Measurements from ENCODE around the gene CBLN3. TPM values are rescaled to one million over a fixed set of nuclear protein-coding genes. Genes with fewer than 3 reads are reported as not detected.

Gene CBLN3
- total RNA-seq, 1 experiment from 2014 or later = 3.4 TPM

- DNase-seq = peak; percentile 93
- peak; percentile 54 for ATAC-seq
- H3K4me2 ChIP-seq (ENCODE audit: low read length) = peak overlapping the region; percentile 100
- peak overlapping the region; percentile 98 for H3K4me3 ChIP-seq (ENCODE audit: low read length)
- no peaks in the 10 kb centered on the region for H3F3A ChIP-seq (ENCODE audit: low read length, unreplicated experiment)
- H3K27me3 ChIP-seq (ENCODE audit: low read length) = no peaks in the 10 kb centered on the region
- H3K27ac ChIP-seq (ENCODE audit: low read length) = peak overlapping the region; percentile 85
- TF ChIP-seq CTCF (conservative IDR thresholded peaks at IDR 0.05; ENCODE audit: low read depth, low read length) (peak; percentile 98), EZH2phosphoT487 (IDR thresholded peaks at IDR 0.05; ENCODE audit: borderline replicate concordance, low read length) (no peak)
- peaks cover 22% of the 10 kb centered on the region for H3K79me2 ChIP-seq (ENCODE audit: low read length)
- no peaks in the 10 kb centered on the region for H4K20me1 ChIP-seq (ENCODE audit: low read length)
- ChIA-PET CTCF (interaction anchor here (0.5 to 3.5 kb wide), 14 partner anchors 10 to 189 kb away, joined by 3 to 51 read pairs (median 5); partner anchors contain the start of gene TINF2), POLR2A (ENCODE audit: unreplicated experiment) (interaction anchor here (0.5 to 1.8 kb wide), 3 partner anchors 10 to 84 kb away, joined by 4 to 45 read pairs (median 4); no protein-coding TSS in a partner anchor)
- H3K9me2 ChIP-seq (replicated peaks; ENCODE audit: low read length) = no peaks in the 10 kb centered on the region
- no peaks in the 10 kb centered on the region for H3K9me3 ChIP-seq (ENCODE audit: low read length)
- H3K36me3 ChIP-seq (ENCODE audit: low read depth, low read length) = peaks cover 10% of the 10 kb centered on the region
- H2AFZ ChIP-seq (ENCODE audit: low read length) = no peak overlapping the region
- intact Hi-C loops (cut with micrococcal nuclease) = loop anchor here (1.0 to 2.0 kb wide), 3 partner anchors 37 to 189 kb away; partner anchors contain the start of gene TINF2
- BruUV-seq (replicated peaks) = no TSS peak
- H3K4me1 ChIP-seq (ENCODE audit: insufficient read depth, low read length) = peaks cover 47% of the 10 kb centered on the region
- peak overlapping the region; percentile 95 for H3K9ac ChIP-seq (ENCODE audit: low read length)
Observed at GRCh38 chr14:24431569-24432258, 2.2 kb upstream of the CBLN3 start.

GRCh38 chr14:24430682-24431568 is 1.5 kb upstream of the CBLN3 start:
- Histone ChIP-seq H3K27ac (ENCODE audit: low read length) (peak overlapping the region; percentile 85), H3K9ac (ENCODE audit: low read length) (peak overlapping the region; percentile 95), H3F3A (ENCODE audit: low read length, unreplicated experiment) (no peaks in the 10 kb centered on the region), H3K79me2 (ENCODE audit: low read length) (peaks cover 22% of the 10 kb centered on the region), H3K4me2 (ENCODE audit: low read length) (peak overlapping the region; percentile 100), H3K36me3 (ENCODE audit: low read depth, low read length) (peaks cover 10% of the 10 kb centered on the region), H3K9me3 (ENCODE audit: low read length) (no peaks in the 10 kb centered on the region), H4K20me1 (ENCODE audit: low read length) (no peaks in the 10 kb centered on the region), H2AFZ (ENCODE audit: low read length) (peak overlapping the region; percentile 43; the same call in 1 of the 2 replicates), H3K4me1 (ENCODE audit: insufficient read depth, low read length) (peaks cover 48% of the 10 kb centered on the region), H3K27me3 (ENCODE audit: low read length) (no peaks in the 10 kb centered on the region), H3K4me3 (ENCODE audit: low read length) (peak overlapping the region; percentile 98), H3K9me2 (replicated peaks; ENCODE audit: low read length) (no peaks in the 10 kb centered on the region)
- DNase-seq (peak; percentile 28), ATAC-seq (peak; percentile 21)
- intact Hi-C loops (cut with micrococcal nuclease) = loop anchor here (1.0 to 2.0 kb wide), 3 partner anchors 36 to 188 kb away; partner anchors contain the start of gene TINF2
- POLR2A ChIA-PET (ENCODE audit: unreplicated experiment) = interaction anchor here (0.8 to 1.8 kb wide), 2 partner anchors 11 to 65 kb away, joined by 4 to 45 read pairs; no protein-coding TSS in a partner anchor
- BruUV-seq (replicated peaks) = TSS peak; percentile 66
- CTCF ChIA-PET = interaction anchor here (0.5 to 3.5 kb wide), 13 partner anchors 11 to 188 kb away, joined by 3 to 51 read pairs (median 5); partner anchors contain the start of gene TINF2
- TF ChIP-seq EZH2 (IDR thresholded peaks at IDR 0.05; ENCODE audit: low read length, unreplicated experiment) = no peak
- TF ChIP-seq CTCF (conservative IDR thresholded peaks at IDR 0.05; ENCODE audit: low read depth, low read length) = no peak
- no peak for TF ChIP-seq EZH2phosphoT487 (IDR thresholded peaks at IDR 0.05; ENCODE audit: borderline replicate concordance, low read length)

All from PC-3 (cell line).